Caco-2 (cell line): ENCODE results near the gene GPR52. TPM values are rescaled to one million over a fixed set of nuclear protein-coding genes. Genes with fewer than 3 reads are reported as not detected.

Source experiments
- BruUV-seq: library from RNA; stranded (reverse); fragments of 400-500 nt; replicated peaks from 2 replicates; lab custom pipeline; 2021; lab: Mats Ljungman, UMichigan
- CTCF ChIA-PET: fragments of 300-600 bp; sonication (Branson Sonifier 250); formaldehyde crosslinking; loops from one replicate; lab custom pipeline; 2022; ENCODE audit warnings: antibody characterized with exemption; lab: Charles Lee
- POLR2A ChIA-PET: fragments of 300-600 bp; sonication (Branson Sonifier 250); formaldehyde crosslinking; loops from one replicate; lab custom pipeline; 2022; ENCODE audit warnings: antibody characterized with exemption; lab: Charles Lee
- DNase-seq, 2 experiments: peaks; one replicate each; pipeline versions ENCODE4 v3.0.0 to v3.0.0-alpha.2; 2020 to 2022
- H3K27me3 ChIP-seq: replicated peaks from 2 replicates; pipeline ENCODE4 v1.6.0; 2011; ENCODE audit warnings: low read length; ENCODE audit not compliant: control insufficient read depth, insufficient read depth
- H3K36me3 ChIP-seq: 2 replicates; pipeline ENCODE4 v1.5.1; 2011; ENCODE audit warnings: low read length; ENCODE audit not compliant: control insufficient read depth, insufficient read depth
- H3K4me1 ChIP-seq: fragments of 250-450 bp; sonication (Bioruptor Pico); 2 replicates; pipeline ENCODE4 v1.5.1; 2020; ENCODE audit warnings: mild to moderate bottlenecking
- H3K4me3 ChIP-seq: 2 replicates; pipeline ENCODE4 v1.5.1; 2011; ENCODE audit warnings: low read depth, mild to moderate bottlenecking, control low read depth, low read length
- H3K9me3 ChIP-seq: fragments of 250-450 bp; sonication (Bioruptor Pico); 2 replicates; pipeline ENCODE4 v1.5.1; 2020; ENCODE audit warnings: mild to moderate bottlenecking, moderate library complexity
- H3K27ac Mint-ChIP-seq: one replicate; pipeline ENCODE4 v1.8.0; 2022; ENCODE audit warnings: mixed read lengths; ENCODE audit not compliant: unreplicated experiment
- H3K27me3 Mint-ChIP-seq: one replicate; pipeline ENCODE4 v1.8.0; 2022; ENCODE audit warnings: mixed read lengths; ENCODE audit not compliant: insufficient read depth, unreplicated experiment
- H3K36me3 Mint-ChIP-seq: one replicate; pipeline ENCODE4 v1.8.0; 2022; ENCODE audit warnings: mild to moderate bottlenecking, mixed read lengths; ENCODE audit not compliant: insufficient read depth, unreplicated experiment
- H3K4me1 Mint-ChIP-seq: one replicate; pipeline ENCODE4 v1.8.0; 2022; ENCODE audit warnings: low read depth, mixed read lengths; ENCODE audit not compliant: unreplicated experiment
- H3K4me3 Mint-ChIP-seq: one replicate; pipeline ENCODE4 v1.8.0; 2022; ENCODE audit warnings: mild to moderate bottlenecking, moderate library complexity, mixed read lengths; ENCODE audit not compliant: unreplicated experiment
- H3K9me3 Mint-ChIP-seq: one replicate; pipeline ENCODE4 v1.8.0; 2022; ENCODE audit warnings: mixed read lengths; ENCODE audit not compliant: unreplicated experiment
- CTCF ChIP-seq, 2 experiments: fragments of 200-600 bp in 1 of 2; IDR thresholded peaks; 1 replicate in 1 of 2; 2 replicates in 1 of 2; pipeline versions ENCODE4 v1.5.1 to v1.8.0; 2011 to 2022; ENCODE audit warnings: antibody characterized with exemption in 1 of 2, control low read depth in 1 of 2, inconsistent platforms in 1 of 2, low read depth in 1 of 2, low read length in 1 of 2, mild to moderate bottlenecking in 1 of 2, moderate library complexity in 1 of 2; ENCODE audit not compliant: insufficient read depth in 1 of 2, severe bottlenecking in 1 of 2, unreplicated experiment in 1 of 2
- intact Hi-C: fragments of 100-400 bp; cut with micrococcal nuclease; formaldehyde crosslinking; loops from one replicate; pipeline ENCODE4 v1.10.0; 2022; ENCODE audit not compliant: unreplicated experiment
- total RNA-seq: library from RNA; stranded (reverse); gene quantifications from 2 replicates; pipeline ENCODE4 v1.2.3, GENCODE V29; 2022

The GPR52 gene
- total RNA-seq, 1 experiment from 2014 or later: 0.75 TPM

DNA sequence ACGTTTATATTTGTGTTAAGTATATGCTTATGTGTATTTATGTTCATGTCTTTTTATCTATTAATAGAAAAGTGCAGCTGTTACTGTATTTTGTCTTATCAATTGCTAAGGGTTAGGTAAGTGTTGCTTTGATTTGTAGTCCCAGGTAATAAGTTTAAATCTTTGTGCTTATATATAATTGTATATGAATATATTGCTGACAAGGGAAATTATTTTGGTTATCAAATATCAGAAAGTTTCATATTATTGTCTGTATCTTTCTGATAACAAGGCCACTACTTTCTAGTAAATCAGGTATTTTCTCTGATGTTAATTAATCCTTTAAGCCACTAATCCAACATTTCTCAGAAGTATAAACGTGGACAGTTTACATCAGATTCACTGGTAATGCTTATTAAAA, 21.3 kb downstream of the GPR52 start:
- H3K4me3 Mint-ChIP-seq: no peak overlapping the region
- ChIA-PET CTCF (interaction anchor here (1.5 kb wide), 1 partner anchor 206 kb away, joined by 3 read pairs; no protein-coding TSS in a partner anchor), POLR2A (no interaction called here)
- intact Hi-C loops: no loop called here
- no TSS peak for BruUV-seq
- H3K4me1 Mint-ChIP-seq: no peaks in the 10 kb centered on the region
- no peak for TF ChIP-seq CTCF (IDR thresholded peaks at IDR 0.05; ENCODE audit: insufficient read depth in 1 of 2, low read depth in 1 of 2, low read length in 1 of 2, severe bottlenecking in 1 of 2, unreplicated experiment in 1 of 2)
- H3K27ac Mint-ChIP-seq: no peak overlapping the region
- no peak for DNase-seq
- H3K4me1 ChIP-seq: no peaks in the 10 kb centered on the region
- H3K27me3 ChIP-seq: no peaks in the 10 kb centered on the region
- no peaks in the 10 kb centered on the region for H3K36me3 Mint-ChIP-seq
- H3K9me3 Mint-ChIP-seq: no peaks in the 10 kb centered on the region
- no peaks in the 10 kb centered on the region for H3K9me3 ChIP-seq
- H3K36me3 ChIP-seq: no peaks in the 10 kb centered on the region
- no peak overlapping the region for H3K4me3 ChIP-seq
- no peaks in the 10 kb centered on the region for H3K27me3 Mint-ChIP-seq

DNA sequence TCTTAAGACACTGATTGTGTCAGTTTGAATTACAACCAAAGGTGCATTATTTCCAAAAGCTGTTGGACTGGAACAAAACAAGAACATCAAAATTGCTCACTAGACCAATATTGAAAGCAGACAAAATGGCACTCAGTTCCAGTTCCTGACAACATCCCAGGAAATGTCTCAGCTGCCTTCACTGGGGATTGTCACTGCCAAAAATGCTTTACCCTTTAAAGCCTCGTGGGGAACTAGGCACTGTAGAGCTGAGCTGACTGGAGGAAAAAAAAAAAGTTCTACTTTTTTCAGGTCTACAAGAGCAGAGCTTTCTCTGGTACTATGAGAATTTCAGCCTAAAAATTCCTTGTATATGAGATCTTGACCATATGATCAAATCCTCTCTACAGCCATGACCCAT, 21.9 kb downstream of the GPR52 start:
- no peak for TF ChIP-seq CTCF (IDR thresholded peaks at IDR 0.05; ENCODE audit: insufficient read depth in 1 of 2, low read depth in 1 of 2, low read length in 1 of 2, severe bottlenecking in 1 of 2, unreplicated experiment in 1 of 2)
- Mint-ChIP-seq H3K4me3 (no peak overlapping the region), H3K27me3 (no peaks in the 10 kb centered on the region), H3K36me3 (no peaks in the 10 kb centered on the region), H3K4me1 (no peaks in the 10 kb centered on the region), H3K27ac (no peak overlapping the region), H3K9me3 (no peaks in the 10 kb centered on the region)
- Histone ChIP-seq H3K36me3 (no peaks in the 10 kb centered on the region), H3K9me3 (no peaks in the 10 kb centered on the region), H3K27me3 (no peaks in the 10 kb centered on the region), H3K4me3 (no peak overlapping the region), H3K4me1 (no peaks in the 10 kb centered on the region)
- no peak for DNase-seq
- ChIA-PET POLR2A (no interaction called here), CTCF (interaction anchor here (1.5 kb wide), 1 partner anchor 207 kb away, joined by 3 read pairs; no protein-coding TSS in a partner anchor)
- intact Hi-C loops: no loop called here
- BruUV-seq: no TSS peak

DNA sequence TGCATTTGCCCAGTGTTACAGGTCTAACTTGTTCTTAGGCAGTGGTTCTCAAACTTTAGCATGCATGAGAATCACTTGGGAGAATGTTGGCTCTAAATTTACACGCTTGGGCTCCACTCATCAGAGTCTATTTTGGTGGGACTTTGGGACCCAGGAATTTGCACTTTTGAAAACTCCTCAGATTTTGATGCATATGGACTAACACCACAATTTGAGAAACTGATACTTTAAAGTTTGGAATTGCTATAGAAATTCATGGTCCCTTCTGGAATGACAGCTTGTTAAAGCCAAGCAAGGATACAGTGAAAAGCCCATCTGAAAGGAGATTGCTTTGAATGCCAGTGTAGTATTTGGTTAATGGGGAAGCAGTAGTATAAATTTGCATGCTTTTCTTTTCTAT, 31.5 kb downstream of the GPR52 start:
- BruUV-seq: no TSS peak
- Mint-ChIP-seq H3K9me3 (no peaks in the 10 kb centered on the region), H3K4me3 (no peak overlapping the region), H3K27me3 (no peaks in the 10 kb centered on the region), H3K27ac (no peak overlapping the region), H3K36me3 (no peaks in the 10 kb centered on the region), H3K4me1 (no peaks in the 10 kb centered on the region)
- DNase-seq: no peak
- ChIA-PET POLR2A (no interaction called here), CTCF (no interaction called here)
- H3K27me3 ChIP-seq: no peaks in the 10 kb centered on the region
- no peak overlapping the region for H3K4me3 ChIP-seq
- no peaks in the 10 kb centered on the region for H3K36me3 ChIP-seq
- intact Hi-C loops: no loop called here
- no peaks in the 10 kb centered on the region for H3K9me3 ChIP-seq
- H3K4me1 ChIP-seq: no peaks in the 10 kb centered on the region
- no peak for TF ChIP-seq CTCF (IDR thresholded peaks at IDR 0.05; ENCODE audit: insufficient read depth in 1 of 2, low read depth in 1 of 2, low read length in 1 of 2, severe bottlenecking in 1 of 2, unreplicated experiment in 1 of 2)
